Measurements from ENCODE around the gene NUDT22.

NUDT22 gene

GRCh38 chr11:64229090-64229743 lies 3.1 kb downstream of the NUDT22 start:
- Histone ChIP-seq H3K4me1 (ENCODE audit: control insufficient read depth, insufficient read depth, low read length, poor library complexity, severe bottlenecking) (peaks cover 50% of the 10 kb centered on the region), H3K4me3 (ENCODE audit: insufficient read depth, low read depth, low read length, poor library complexity, severe bottlenecking) (no peak overlapping the region), H3K27me3 (replicated peaks; ENCODE audit: control insufficient read depth, insufficient read depth, low read length, poor library complexity, severe bottlenecking) (no peaks in the 10 kb centered on the region), H3K9me3 (ENCODE audit: control insufficient read depth, low read length) (no peaks in the 10 kb centered on the region), H3K27ac (ENCODE audit: insufficient read depth, low read length, poor library complexity, severe bottlenecking) (peak overlapping the region; percentile 85), H3K36me3 (ENCODE audit: control insufficient read depth, insufficient read depth, low read length) (no peaks in the 10 kb centered on the region)
- no peak for DNase-seq

GRCh38 chr11:64229744-64230170 lies 3.7 kb downstream of the NUDT22 start:
- H3K36me3 ChIP-seq (ENCODE audit: control insufficient read depth, insufficient read depth, low read length) = no peaks in the 10 kb centered on the region
- peak overlapping the region; percentile 85 for H3K27ac ChIP-seq (ENCODE audit: insufficient read depth, low read length, poor library complexity, severe bottlenecking)
- H3K4me1 ChIP-seq (ENCODE audit: control insufficient read depth, insufficient read depth, low read length, poor library complexity, severe bottlenecking) = peaks cover 50% of the 10 kb centered on the region
- H3K9me3 ChIP-seq (ENCODE audit: control insufficient read depth, low read length) = no peaks in the 10 kb centered on the region
- no peak for DNase-seq
- H3K4me3 ChIP-seq (ENCODE audit: insufficient read depth, low read depth, low read length, poor library complexity, severe bottlenecking) = peak overlapping the region; percentile 83
- no peaks in the 10 kb centered on the region for H3K27me3 ChIP-seq (replicated peaks; ENCODE audit: control insufficient read depth, insufficient read depth, low read length, poor library complexity, severe bottlenecking)

- Histone ChIP-seq H3K27ac (ENCODE audit: insufficient read depth, low read length, poor library complexity, severe bottlenecking) (peak within 1 kb of the TSS; percentile 85), H3K4me1 (ENCODE audit: control insufficient read depth, insufficient read depth, low read length, poor library complexity, severe bottlenecking) (peaks cover 49% of the 10 kb centered on the region), H3K4me3 (ENCODE audit: insufficient read depth, low read depth, low read length, poor library complexity, severe bottlenecking) (peak within 1 kb of the TSS; percentile 83), H3K36me3 (ENCODE audit: control insufficient read depth, insufficient read depth, low read length) (no peaks in the 10 kb centered on the region), H3K27me3 (replicated peaks; ENCODE audit: control insufficient read depth, insufficient read depth, low read length, poor library complexity, severe bottlenecking) (no peaks in the 10 kb centered on the region), H3K9me3 (ENCODE audit: control insufficient read depth, low read length) (no peaks in the 10 kb centered on the region)
- peak; percentile 77 to 85 (median 80) for DNase-seq
Observed at GRCh38 chr11:64230171-64230984, 4.3 kb downstream of the NUDT22 start, which contains the start of gene DNAJC4. TSS of gene DNAJC4 (plus strand) at chr11:64230548. CDS start at chr11:64230855, 307 bp downstream.

- peak overlapping the region; percentile 85 for H3K27ac ChIP-seq (ENCODE audit: insufficient read depth, low read length, poor library complexity, severe bottlenecking)
- H3K36me3 ChIP-seq (ENCODE audit: control insufficient read depth, insufficient read depth, low read length) = no peaks in the 10 kb centered on the region
Observed at GRCh38 chr11:64230985-64231365, 4.9 kb downstream of the NUDT22 start.

GRCh38 chr11:64231546-64231945 lies 5.5 kb downstream of the NUDT22 start:
- no peak for DNase-seq
- H3K4me3 ChIP-seq (ENCODE audit: insufficient read depth, low read depth, low read length, poor library complexity, severe bottlenecking) = no peak overlapping the region
- no peaks in the 10 kb centered on the region for H3K9me3 ChIP-seq (ENCODE audit: control insufficient read depth, low read length)
- H3K4me1 ChIP-seq (ENCODE audit: control insufficient read depth, insufficient read depth, low read length, poor library complexity, severe bottlenecking) = peaks cover 45% of the 10 kb centered on the region
- no peak overlapping the region for H3K27ac ChIP-seq (ENCODE audit: insufficient read depth, low read length, poor library complexity, severe bottlenecking)
- no peaks in the 10 kb centered on the region for H3K27me3 ChIP-seq (replicated peaks; ENCODE audit: control insufficient read depth, insufficient read depth, low read length, poor library complexity, severe bottlenecking)
- H3K36me3 ChIP-seq (ENCODE audit: control insufficient read depth, insufficient read depth, low read length) = no peaks in the 10 kb centered on the region

More at GRCh38 chr11:64230985-64231365, 4.9 kb downstream of the NUDT22 start:
- no peaks in the 10 kb centered on the region for H3K27me3 ChIP-seq (replicated peaks; ENCODE audit: control insufficient read depth, insufficient read depth, low read length, poor library complexity, severe bottlenecking)
- peak overlapping the region; percentile 83 for H3K4me3 ChIP-seq (ENCODE audit: insufficient read depth, low read depth, low read length, poor library complexity, severe bottlenecking)
- H3K9me3 ChIP-seq (ENCODE audit: control insufficient read depth, low read length) = no peaks in the 10 kb centered on the region
- H3K4me1 ChIP-seq (ENCODE audit: control insufficient read depth, insufficient read depth, low read length, poor library complexity, severe bottlenecking) = peaks cover 49% of the 10 kb centered on the region
- DNase-seq = no peak

GRCh38 chr11:64232182-64232966 lies 6.3 kb downstream of the NUDT22 start:
- Histone ChIP-seq H3K27me3 (replicated peaks; ENCODE audit: control insufficient read depth, insufficient read depth, low read length, poor library complexity, severe bottlenecking) (no peaks in the 10 kb centered on the region), H3K4me3 (ENCODE audit: insufficient read depth, low read depth, low read length, poor library complexity, severe bottlenecking) (no peak overlapping the region), H3K9me3 (ENCODE audit: control insufficient read depth, low read length) (no peaks in the 10 kb centered on the region), H3K36me3 (ENCODE audit: control insufficient read depth, insufficient read depth, low read length) (no peaks in the 10 kb centered on the region), H3K4me1 (ENCODE audit: control insufficient read depth, insufficient read depth, low read length, poor library complexity, severe bottlenecking) (peaks cover 36% of the 10 kb centered on the region), H3K27ac (ENCODE audit: insufficient read depth, low read length, poor library complexity, severe bottlenecking) (no peak overlapping the region)
- DNase-seq = no peak

- Histone ChIP-seq H3K27ac (ENCODE audit: insufficient read depth, low read length, poor library complexity, severe bottlenecking) (no peak overlapping the region), H3K36me3 (ENCODE audit: control insufficient read depth, insufficient read depth, low read length) (no peaks in the 10 kb centered on the region), H3K4me3 (ENCODE audit: insufficient read depth, low read depth, low read length, poor library complexity, severe bottlenecking) (no peak overlapping the region), H3K27me3 (replicated peaks; ENCODE audit: control insufficient read depth, insufficient read depth, low read length, poor library complexity, severe bottlenecking) (no peaks in the 10 kb centered on the region), H3K4me1 (ENCODE audit: control insufficient read depth, insufficient read depth, low read length, poor library complexity, severe bottlenecking) (peaks cover 34% of the 10 kb centered on the region), H3K9me3 (ENCODE audit: control insufficient read depth, low read length) (no peaks in the 10 kb centered on the region)
- DNase-seq = no peak
Observed at GRCh38 chr11:64232967-64233315, 6.9 kb downstream of the NUDT22 start.

GRCh38 chr11:64233913-64234586 lies 8.0 kb downstream of the NUDT22 start, which contains the start of gene VEGFB:
TSS of gene VEGFB (plus strand) at chr11:64234584. CDS start at chr11:64234834, 250 bp downstream.
- Histone ChIP-seq H3K27ac (ENCODE audit: insufficient read depth, low read length, poor library complexity, severe bottlenecking) (peak within 1 kb of the TSS; percentile 60), H3K27me3 (replicated peaks; ENCODE audit: control insufficient read depth, insufficient read depth, low read length, poor library complexity, severe bottlenecking) (no peaks in the 10 kb centered on the region), H3K36me3 (ENCODE audit: control insufficient read depth, insufficient read depth, low read length) (no peaks in the 10 kb centered on the region), H3K4me3 (ENCODE audit: insufficient read depth, low read depth, low read length, poor library complexity, severe bottlenecking) (peak within 1 kb of the TSS; percentile 68), H3K9me3 (ENCODE audit: control insufficient read depth, low read length) (no peaks in the 10 kb centered on the region), H3K4me1 (ENCODE audit: control insufficient read depth, insufficient read depth, low read length, poor library complexity, severe bottlenecking) (peaks cover 33% of the 10 kb centered on the region)
- peak; percentile 66 to 71 (median 66) for DNase-seq

- no peaks in the 10 kb centered on the region for H3K27me3 ChIP-seq (replicated peaks; ENCODE audit: control insufficient read depth, insufficient read depth, low read length, poor library complexity, severe bottlenecking)
- peak overlapping the region; percentile 68 for H3K4me3 ChIP-seq (ENCODE audit: insufficient read depth, low read depth, low read length, poor library complexity, severe bottlenecking)
- H3K4me1 ChIP-seq (ENCODE audit: control insufficient read depth, insufficient read depth, low read length, poor library complexity, severe bottlenecking) = peaks cover 27% of the 10 kb centered on the region
- DNase-seq = peak; percentile 32 to 44 (median 41)
- H3K27ac ChIP-seq (ENCODE audit: insufficient read depth, low read length, poor library complexity, severe bottlenecking) = peak overlapping the region; percentile 60
- H3K36me3 ChIP-seq (ENCODE audit: control insufficient read depth, insufficient read depth, low read length) = no peaks in the 10 kb centered on the region
- H3K9me3 ChIP-seq (ENCODE audit: control insufficient read depth, low read length) = no peaks in the 10 kb centered on the region
Observed at GRCh38 chr11:64234647-64235379, 8.7 kb downstream of the NUDT22 start.

Measured in effector memory CD4-positive, alpha-beta T cell (primary cell).